HL-60 (cell line): Measurements from ENCODE around the gene JAM2.

Experiments used
- SPI1 ChIP-seq: IDR thresholded peaks from 2 replicates; pipeline ENCODE4 v1.6.1; 2012; ENCODE audit warnings: low read depth, mild to moderate bottlenecking, borderline replicate concordance
- TF ChIP-seq, protein P1 (sequence below): IDR thresholded peaks from one replicate; pipeline ENCODE4 v1.5.1; 2011; ENCODE audit warnings: low read length, control low read depth, inconsistent platforms; ENCODE audit not compliant: insufficient read depth

GRCh38 chr21:25737421-25737820 is 98.4 kb downstream of the JAM2 start:
- TF ChIP-seq, protein P1, sequence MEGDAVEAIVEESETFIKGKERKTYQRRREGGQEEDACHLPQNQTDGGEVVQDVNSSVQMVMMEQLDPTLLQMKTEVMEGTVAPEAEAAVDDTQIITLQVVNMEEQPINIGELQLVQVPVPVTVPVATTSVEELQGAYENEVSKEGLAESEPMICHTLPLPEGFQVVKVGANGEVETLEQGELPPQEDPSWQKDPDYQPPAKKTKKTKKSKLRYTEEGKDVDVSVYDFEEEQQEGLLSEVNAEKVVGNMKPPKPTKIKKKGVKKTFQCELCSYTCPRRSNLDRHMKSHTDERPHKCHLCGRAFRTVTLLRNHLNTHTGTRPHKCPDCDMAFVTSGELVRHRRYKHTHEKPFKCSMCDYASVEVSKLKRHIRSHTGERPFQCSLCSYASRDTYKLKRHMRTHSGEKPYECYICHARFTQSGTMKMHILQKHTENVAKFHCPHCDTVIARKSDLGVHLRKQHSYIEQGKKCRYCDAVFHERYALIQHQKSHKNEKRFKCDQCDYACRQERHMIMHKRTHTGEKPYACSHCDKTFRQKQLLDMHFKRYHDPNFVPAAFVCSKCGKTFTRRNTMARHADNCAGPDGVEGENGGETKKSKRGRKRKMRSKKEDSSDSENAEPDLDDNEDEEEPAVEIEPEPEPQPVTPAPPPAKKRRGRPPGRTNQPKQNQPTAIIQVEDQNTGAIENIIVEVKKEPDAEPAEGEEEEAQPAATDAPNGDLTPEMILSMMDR: no peak
- TF ChIP-seq SPI1: no peak
